B cell (primary cell): ENCODE results near the gene PPL.

Source experiments
- EZH2 ChIP-seq: IDR thresholded peaks from 2 replicates; pipeline ENCODE4 v1.6.1; 2012; ENCODE audit warnings: borderline replicate concordance, low read depth, mild to moderate bottlenecking, moderate library complexity, low read length; ENCODE audit not compliant: insufficient read depth, poor library complexity, severe bottlenecking
- TF ChIP-seq, protein P1 (sequence below): fragments of 200-600 bp; IDR thresholded peaks from one replicate; pipeline ENCODE4 v1.8.0; 2022; ENCODE audit warnings: antibody characterized with exemption, mild to moderate bottlenecking

DNA sequence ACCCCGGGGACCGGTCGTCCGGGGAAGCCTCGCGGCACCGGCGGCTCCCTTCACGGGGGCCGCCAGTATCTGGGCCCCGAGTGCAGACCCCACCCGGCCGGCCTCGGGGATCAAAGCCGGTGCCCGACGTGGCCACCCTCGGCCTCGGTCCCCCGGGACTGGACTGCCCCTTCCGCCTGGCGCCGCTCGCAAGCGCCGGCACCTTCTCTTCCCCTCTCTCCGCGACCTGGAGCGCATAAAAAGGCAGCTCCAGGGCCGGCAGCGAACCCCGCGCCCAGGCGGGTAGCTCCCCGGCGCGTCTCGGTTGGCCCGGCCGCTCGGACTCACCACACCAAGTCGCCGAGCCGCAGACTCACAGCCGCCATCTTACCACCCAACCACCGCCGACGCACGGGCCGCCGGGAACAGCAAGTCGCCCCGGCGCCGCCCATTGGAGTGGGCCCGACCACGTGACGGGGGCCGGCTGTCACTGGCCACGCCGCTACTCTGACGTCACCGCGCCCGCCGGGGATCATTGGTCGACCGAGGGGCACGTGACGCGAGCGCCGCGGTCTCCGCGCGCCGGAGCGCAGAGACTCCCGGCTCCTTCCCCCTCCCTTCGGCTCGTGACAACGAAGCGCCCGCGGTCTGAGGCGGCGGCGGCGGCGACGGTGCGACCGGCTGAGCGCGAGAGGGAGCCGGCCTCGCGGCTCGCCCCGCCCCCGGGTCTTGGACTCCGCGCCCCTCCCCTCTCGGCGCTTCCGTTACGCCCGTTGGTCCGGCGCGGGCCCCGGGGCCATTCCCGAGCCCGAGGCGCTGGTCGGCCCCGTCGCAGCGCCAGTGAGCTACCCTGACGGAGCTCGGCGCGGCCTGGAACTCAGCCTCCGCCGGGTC, 89.8 kb downstream of the PPL start, which contains the start of the genes GLYR1 and UBN1:
- TF ChIP-seq, protein P1, sequence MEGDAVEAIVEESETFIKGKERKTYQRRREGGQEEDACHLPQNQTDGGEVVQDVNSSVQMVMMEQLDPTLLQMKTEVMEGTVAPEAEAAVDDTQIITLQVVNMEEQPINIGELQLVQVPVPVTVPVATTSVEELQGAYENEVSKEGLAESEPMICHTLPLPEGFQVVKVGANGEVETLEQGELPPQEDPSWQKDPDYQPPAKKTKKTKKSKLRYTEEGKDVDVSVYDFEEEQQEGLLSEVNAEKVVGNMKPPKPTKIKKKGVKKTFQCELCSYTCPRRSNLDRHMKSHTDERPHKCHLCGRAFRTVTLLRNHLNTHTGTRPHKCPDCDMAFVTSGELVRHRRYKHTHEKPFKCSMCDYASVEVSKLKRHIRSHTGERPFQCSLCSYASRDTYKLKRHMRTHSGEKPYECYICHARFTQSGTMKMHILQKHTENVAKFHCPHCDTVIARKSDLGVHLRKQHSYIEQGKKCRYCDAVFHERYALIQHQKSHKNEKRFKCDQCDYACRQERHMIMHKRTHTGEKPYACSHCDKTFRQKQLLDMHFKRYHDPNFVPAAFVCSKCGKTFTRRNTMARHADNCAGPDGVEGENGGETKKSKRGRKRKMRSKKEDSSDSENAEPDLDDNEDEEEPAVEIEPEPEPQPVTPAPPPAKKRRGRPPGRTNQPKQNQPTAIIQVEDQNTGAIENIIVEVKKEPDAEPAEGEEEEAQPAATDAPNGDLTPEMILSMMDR, result no peak
- no peak for TF ChIP-seq EZH2
